Tibial nerve (tissue), 4 donors: ENCODE results near the gene NSUN2. TPM values are rescaled to one million over a fixed set of nuclear protein-coding genes. Genes with fewer than 3 reads are reported as not detected.
A peak's percentile ranks its signal among the peaks of the same experiment; 100 is the strongest.

Experiments used
- DNase-seq, 2 donors: peaks; one replicate each; pipeline ENCODE4 v3.0.0-alpha.2; 2019; ENCODE audit warnings: low spot score in 2 of 2
- H3K27ac ChIP-seq, 4 donors: fragments of 200-600 bp; sonication (generic) in 3 of 4; one replicate each; pipeline ENCODE4 v1.5.1; 2017 to 2019; ENCODE audit warnings: mild to moderate bottlenecking in 1 of 4
- H3K27me3 ChIP-seq, 2 donors: fragments of 200-600 bp; sonication (generic) in 1 of 2; one replicate each; pipeline versions ENCODE4 v1.5.1 to v1.6.0; 2017 to 2019
- H3K36me3 ChIP-seq, 3 donors: fragments of 200-600 bp; sonication (generic); one replicate each; pipeline ENCODE4 v1.5.1; 2018 to 2019
- H3K4me1 ChIP-seq, 4 donors: fragments of 200-600 bp; sonication (generic) in 3 of 4; one replicate each; pipeline ENCODE4 v1.5.1; 2017 to 2019
- H3K4me3 ChIP-seq, 4 donors: fragments of 200-600 bp; sonication (generic) in 3 of 4; one replicate each; pipeline ENCODE4 v1.5.1; 2017 to 2019; ENCODE audit warnings: mild to moderate bottlenecking in 1 of 4, moderate library complexity in 1 of 4
- H3K9me3 ChIP-seq, 4 donors: fragments of 200-600 bp; sonication (generic) in 3 of 4; one replicate each; pipeline ENCODE4 v1.5.1; 2017 to 2019
- CTCF ChIP-seq, 5 experiments: fragments of 200-600 bp in 3 of 5; fragments of 450-650 bp in 2 of 5; sonication (generic) in 3 of 5; IDR thresholded peaks; one replicate each; pipeline ENCODE4 v1.5.1; 2016 to 2019; ENCODE audit warnings: antibody characterized with exemption in 5 of 5, mild to moderate bottlenecking in 3 of 5, moderate library complexity in 2 of 5
- EP300 ChIP-seq, 2 donors: sonication (generic); formaldehyde crosslinking; IDR thresholded peaks; one replicate each; pipeline ENCODE4 v1.6.1; 2017; ENCODE audit warnings: antibody characterized with exemption in 2 of 2, mild to moderate bottlenecking in 1 of 2
- POLR2A ChIP-seq, 2 donors: fragments of 450-650 bp; IDR thresholded peaks; one replicate each; pipeline ENCODE4 v1.6.1; 2017; ENCODE audit warnings: antibody characterized with exemption in 2 of 2, mild to moderate bottlenecking in 2 of 2, moderate library complexity in 2 of 2
- WGBS, 2 donors: methylation state at CpG; one replicate each; pipeline ENCODE4 v1.1.5; 2018; 5-methylcytosine and 5-hydroxymethylcytosine counted together
- total RNA-seq, 4 donors: library from RNA; depleted of rRNA; stranded (reverse); fragments of >200 nt; gene quantifications; one replicate each; pipeline ENCODE4 v1.1.0, GENCODE V29; 2016

The NSUN2 gene
- total RNA-seq, 4 donors from 2014 or later = 43.5 to 73.5 (median 58.5) TPM

DNA sequence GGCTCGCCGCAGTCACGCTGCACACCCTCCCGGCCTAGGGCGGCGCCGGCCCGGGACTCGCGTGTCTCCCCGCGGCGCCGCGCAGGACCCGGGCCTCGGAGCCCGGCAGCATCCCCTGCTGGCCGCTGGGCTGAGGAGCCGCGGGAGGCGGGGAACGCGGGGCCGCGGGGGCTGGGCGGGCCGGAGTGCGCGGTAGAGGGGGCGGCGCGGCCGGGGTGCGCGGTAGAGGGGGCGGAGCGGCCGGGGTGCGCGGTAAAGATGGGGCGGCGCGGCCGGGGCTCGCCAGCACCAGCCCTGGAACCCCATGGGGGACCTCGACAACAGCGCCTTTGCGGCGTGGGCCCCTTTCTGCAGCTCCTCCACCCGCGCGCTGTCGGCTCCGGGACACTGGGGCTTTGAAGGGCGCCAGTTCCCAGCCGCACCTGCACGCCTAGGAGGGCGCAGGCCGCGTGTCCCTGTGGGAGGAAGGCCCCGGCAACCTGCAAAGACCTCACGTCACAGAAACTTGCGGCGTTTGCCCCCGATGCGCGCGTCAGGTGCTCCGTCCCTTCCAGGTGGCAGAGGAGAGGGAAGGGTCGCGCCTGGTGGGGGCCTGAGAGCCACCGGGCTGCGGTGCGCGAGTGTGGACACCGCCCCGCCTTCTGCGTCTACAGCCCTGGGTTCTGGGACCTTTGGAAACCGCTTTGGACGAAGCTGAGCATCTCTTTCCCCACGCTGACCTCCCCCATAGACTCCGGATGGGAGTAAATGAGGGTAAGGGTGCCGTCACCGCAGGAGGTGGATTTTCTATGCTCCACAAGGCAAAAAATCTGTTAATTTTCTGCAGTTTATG is 49.6 kb downstream of the NSUN2 start:
- WGBS, 2 donors = 8 to 22% methylated on average over 13 to 48 of the region's 85 CpGs
- no peak for DNase-seq
- TF ChIP-seq EP300 (IDR thresholded peaks at IDR 0.05) (no peak), POLR2A (IDR thresholded peaks at IDR 0.05) (no peak), CTCF (IDR thresholded peaks at IDR 0.05) (peak in 4 of 5 experiments; percentile 39 to 59 (median 49))
- no peaks in the 10 kb centered on the region for H3K36me3 ChIP-seq
- H3K4me1 ChIP-seq = peaks cover 0 to 18% (median 0%) of the 10 kb centered on the region in 4 donors
- no peaks in the 10 kb centered on the region for H3K9me3 ChIP-seq
- H3K27ac ChIP-seq = no peak overlapping the region
- peak overlapping the region in 3 of 4 donors; percentile 18 to 53 (median 27) for H3K4me3 ChIP-seq
- peaks cover 0 to 34% of the 10 kb centered on the region in 2 donors for H3K27me3 ChIP-seq

GRCh38 chr5:6582507-6583048 is 50.3 kb downstream of the NSUN2 start:
- DNase-seq = no peak
- H3K27ac ChIP-seq = no peak overlapping the region
- peaks cover 0 to 34% of the 10 kb centered on the region in 2 donors for H3K27me3 ChIP-seq
- WGBS, 2 donors = 42 to 74% methylated on average over 14 to 29 of the region's 30 CpGs
- peak overlapping the region in 3 of 4 donors; percentile 5 to 53 (median 18) for H3K4me3 ChIP-seq
- H3K36me3 ChIP-seq = no peaks in the 10 kb centered on the region
- peaks cover 0 to 18% (median 0%) of the 10 kb centered on the region in 4 donors for H3K4me1 ChIP-seq
- H3K9me3 ChIP-seq = no peaks in the 10 kb centered on the region
- no peak for TF ChIP-seq POLR2A (IDR thresholded peaks at IDR 0.05)
- no peak for TF ChIP-seq EP300 (IDR thresholded peaks at IDR 0.05)
- no peak for TF ChIP-seq CTCF (IDR thresholded peaks at IDR 0.05)

- Histone ChIP-seq H3K27me3 (peaks cover 0 to 34% of the 10 kb centered on the region in 2 donors), H3K36me3 (no peaks in the 10 kb centered on the region), H3K4me1 (peaks cover 0 to 18% (median 0%) of the 10 kb centered on the region in 4 donors), H3K4me3 (no peak overlapping the region), H3K27ac (no peak overlapping the region), H3K9me3 (no peaks in the 10 kb centered on the region)
- no peak for DNase-seq
- TF ChIP-seq EP300 (IDR thresholded peaks at IDR 0.05) (no peak), POLR2A (IDR thresholded peaks at IDR 0.05) (no peak), CTCF (IDR thresholded peaks at IDR 0.05) (no peak)
- 70 to 74% methylated on average over 14 of the region's 14 CpGs for WGBS, 2 donors
These were observed 51.1 kb downstream of the NSUN2 start for GRCh38 chr5:6581559-6582426.

DNA sequence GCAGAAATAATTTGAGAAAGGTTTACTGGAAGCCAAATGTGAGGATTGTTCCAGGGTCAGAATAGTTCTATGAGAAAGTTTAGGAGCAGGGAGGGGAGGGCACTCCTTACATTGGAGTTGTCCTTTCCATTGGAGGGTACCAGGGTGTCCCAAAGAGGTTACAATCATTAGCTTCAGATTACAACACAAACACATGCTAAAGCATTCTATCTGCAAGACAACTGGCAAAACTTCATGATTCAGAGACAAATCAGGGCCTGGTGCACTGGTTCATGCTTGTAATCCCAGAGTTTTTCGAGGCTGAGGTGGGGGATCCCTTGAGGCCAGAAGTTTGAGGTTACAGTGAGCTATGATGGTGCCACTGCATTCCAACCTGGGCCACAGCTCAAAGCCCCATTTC is 51.8 kb downstream of the NSUN2 start:
- no peak overlapping the region for H3K4me3 ChIP-seq
- TF ChIP-seq POLR2A (IDR thresholded peaks at IDR 0.05) = no peak
- no peak for TF ChIP-seq CTCF (IDR thresholded peaks at IDR 0.05)
- no peak for TF ChIP-seq EP300 (IDR thresholded peaks at IDR 0.05)
- H3K4me1 ChIP-seq = peaks cover 0 to 18% (median 0%) of the 10 kb centered on the region in 4 donors
- no peak overlapping the region for H3K27ac ChIP-seq
- 61 to 67% methylated on average over 1 of the region's 1 CpG for WGBS, 2 donors
- no peaks in the 10 kb centered on the region for H3K36me3 ChIP-seq
- peaks cover 0 to 34% of the 10 kb centered on the region in 2 donors for H3K27me3 ChIP-seq
- no peaks in the 10 kb centered on the region for H3K9me3 ChIP-seq
- no peak for DNase-seq
